ENCODE measurements around the gene BLM.
"Not testable (repeated sequence)": the region's sequence is repeated elsewhere in the genome, so short reads cannot be mapped to it uniquely, and the experiment has no call there.

The BLM gene

GRCh38 chr15:90822204-90822955 is 105.2 kb downstream of the BLM start:
- DNase-seq (ENCODE audit: low spot score), result no peak

GRCh38 chr15:90823455-90823974 is 106.4 kb downstream of the BLM start:
- no peak for DNase-seq (ENCODE audit: low spot score)

DNA sequence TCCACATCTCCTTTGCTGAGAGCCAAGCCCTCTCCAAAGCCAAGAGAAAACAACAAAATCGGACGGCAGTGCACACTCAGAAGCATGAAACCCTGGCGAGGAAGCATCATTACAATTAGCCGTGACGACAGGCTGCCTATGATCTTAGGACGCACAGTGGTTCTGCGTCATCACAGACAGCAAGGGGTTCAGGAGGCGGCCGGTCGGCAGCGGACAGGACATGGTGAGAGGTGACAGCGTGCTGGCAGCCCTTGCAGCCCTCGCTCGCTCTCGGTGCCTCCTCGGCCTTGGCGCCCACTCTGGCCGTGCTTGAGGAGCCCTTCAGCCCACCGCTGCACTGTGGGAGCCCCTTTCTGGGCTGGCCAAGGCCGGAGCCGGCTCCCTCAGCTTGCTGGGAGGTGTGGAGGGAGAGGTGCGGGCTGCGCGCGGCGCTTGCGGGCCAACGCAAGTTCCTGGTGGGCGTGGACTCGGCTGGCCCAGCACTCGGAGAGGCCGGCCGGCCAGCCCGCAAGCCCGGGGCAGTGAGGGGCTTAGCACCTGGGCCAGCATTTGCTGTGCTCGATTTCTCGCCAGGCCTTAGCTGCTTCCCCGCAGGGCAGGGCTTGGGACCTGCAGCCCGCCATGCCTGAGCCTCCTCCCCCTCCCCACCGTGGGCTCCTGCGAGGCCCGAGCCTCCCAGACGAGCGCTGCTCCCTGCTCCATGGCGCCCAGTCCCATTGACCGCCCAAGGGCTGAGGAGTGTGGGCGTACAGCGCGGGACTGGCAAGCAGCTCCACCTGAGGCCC is 108.2 kb downstream of the BLM start:
- DNase-seq (ENCODE audit: low spot score), result not testable (repeated sequence)

DNA sequence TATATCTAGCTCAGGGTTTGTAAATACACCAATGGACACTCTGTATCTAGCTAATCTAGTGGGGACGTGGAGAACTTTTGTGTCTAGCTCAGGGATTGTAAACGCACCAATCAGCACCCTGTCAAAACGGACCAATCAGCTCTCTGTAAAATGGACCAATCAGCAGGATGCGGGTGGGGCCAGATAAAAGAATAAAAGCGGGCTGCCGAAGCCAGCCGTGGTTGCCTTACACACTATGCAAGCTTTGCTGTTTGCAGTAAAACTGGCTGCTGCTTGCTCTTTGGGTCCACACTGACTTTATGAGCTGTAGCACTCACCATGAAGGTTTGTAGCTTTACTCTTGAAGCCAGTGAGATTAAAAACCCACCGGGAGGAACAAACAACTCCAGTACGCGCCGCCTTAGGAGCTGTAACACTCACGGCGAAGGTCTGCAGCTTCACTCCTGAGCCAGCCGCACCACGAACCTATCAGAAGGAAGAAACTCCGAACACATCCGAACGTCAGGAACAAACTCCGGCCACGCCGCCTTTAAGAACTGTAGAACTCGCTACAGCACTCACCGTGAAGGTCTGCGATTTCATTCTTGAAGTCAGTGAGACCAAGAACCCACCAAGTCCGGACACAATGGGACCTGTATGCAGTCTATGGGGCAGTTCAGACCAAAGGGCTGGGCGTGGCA is 109.2 kb downstream of the BLM start:
- not testable (repeated sequence) for DNase-seq (ENCODE audit: low spot score)

DNA sequence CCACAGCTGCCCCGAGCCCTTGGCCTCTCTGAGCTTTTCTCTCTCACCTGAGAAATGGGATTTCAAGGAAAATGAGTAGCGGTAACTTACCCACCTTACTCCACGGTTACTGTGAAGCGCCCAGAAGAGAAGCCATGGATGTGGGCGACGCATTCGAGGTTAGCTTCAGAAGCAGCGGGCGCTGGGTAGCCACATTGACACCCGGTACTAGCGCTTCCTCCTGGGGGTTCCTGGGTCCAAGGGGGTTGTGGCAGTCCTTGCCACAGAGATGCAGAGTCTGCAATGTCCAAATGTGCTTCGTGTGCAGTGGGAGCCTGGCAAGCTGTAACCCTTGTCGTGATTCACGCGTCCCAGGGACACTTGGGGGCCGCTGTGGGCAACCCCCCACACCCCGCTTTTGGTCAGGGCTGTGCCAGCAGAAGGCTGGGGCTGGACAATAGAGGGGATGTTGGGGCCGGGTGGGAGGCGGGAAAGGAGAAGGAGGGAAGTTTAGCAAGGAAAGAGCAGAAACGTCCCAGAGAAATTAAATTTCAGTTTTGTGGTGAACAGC is 109.8 kb downstream of the BLM start:
- DNase-seq (ENCODE audit: low spot score), result no peak

- DNase-seq (ENCODE audit: low spot score), result no peak
Observed at GRCh38 chr15:90828111-90828510, 111.0 kb downstream of the BLM start.

DNA sequence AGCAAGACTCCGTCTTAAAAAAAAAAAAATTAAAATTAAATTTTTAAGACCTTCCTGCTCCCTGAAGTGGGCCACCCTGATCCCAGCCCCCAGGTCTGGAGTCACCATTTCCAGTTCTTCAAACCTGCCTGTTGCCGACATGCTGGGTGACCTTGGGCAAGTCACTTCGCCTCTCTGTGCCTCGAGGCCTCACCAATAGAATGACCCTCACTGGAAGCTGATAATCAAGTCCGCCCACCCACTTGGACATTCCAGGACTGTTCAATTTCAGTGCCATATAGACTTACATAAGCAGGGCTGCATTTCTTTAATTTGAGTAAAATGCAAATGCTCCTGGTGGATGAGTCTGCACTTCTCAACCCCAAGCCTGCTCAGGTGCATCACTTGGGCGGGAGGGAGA is 112.0 kb downstream of the BLM start:
- DNase-seq (ENCODE audit: low spot score), result no peak

DNA sequence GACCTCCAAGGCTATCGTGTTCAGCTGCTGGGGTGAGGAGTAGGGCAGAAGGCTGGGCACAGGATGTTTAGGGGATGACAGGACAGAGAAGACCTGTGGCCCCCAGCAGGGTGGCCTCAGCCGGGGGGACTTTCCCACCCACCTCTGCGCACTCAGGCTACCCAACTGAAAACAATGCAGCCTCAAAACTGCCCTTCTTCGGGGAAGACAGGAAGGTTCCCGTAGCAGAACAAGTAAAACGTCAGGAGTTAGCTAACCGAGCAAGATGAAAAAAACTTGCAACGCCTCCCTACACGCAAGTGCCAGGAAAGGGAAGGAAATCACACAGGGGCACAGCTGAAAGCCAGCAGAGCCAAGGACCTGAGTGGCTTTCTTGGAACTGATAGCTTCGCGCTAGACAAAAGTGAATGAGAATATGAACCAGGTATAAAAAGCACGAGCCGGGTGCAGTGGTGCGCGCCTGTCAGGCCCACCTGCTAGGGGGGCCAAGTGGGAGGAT is 112.8 kb downstream of the BLM start:
- no peak for DNase-seq (ENCODE audit: low spot score)

- no peak for DNase-seq (ENCODE audit: low spot score)
Observed at GRCh38 chr15:90834626-90835025, 117.5 kb downstream of the BLM start.

DNA sequence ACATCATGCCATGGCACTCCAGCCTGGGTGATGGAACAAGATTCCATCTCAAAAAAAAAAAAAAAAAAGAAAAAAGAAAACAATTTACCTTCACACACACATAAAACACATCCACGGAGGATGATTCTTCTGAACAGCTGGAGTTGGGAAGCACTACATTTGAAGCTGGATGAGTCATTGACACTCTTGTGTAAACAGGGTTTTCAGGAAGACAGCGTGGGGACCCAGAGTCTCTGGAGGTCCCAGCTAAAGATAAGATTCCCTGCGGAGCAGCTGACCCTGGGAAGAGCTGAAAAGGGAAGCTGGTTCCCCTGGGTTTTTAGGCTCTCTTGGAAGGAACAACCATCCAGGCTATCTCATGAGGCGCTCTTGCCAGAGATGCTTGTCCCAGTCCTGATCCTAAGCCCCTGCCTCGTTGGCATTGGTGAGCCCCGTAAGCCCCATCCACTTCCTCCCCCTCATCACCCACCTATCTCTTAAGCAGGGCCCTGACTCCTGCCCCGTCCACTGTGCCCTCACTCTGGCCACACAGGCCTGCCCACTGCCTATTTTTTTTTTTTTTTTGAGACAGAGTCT is 119.2 kb downstream of the BLM start:
- no peak for DNase-seq (ENCODE audit: low spot score)

DNA sequence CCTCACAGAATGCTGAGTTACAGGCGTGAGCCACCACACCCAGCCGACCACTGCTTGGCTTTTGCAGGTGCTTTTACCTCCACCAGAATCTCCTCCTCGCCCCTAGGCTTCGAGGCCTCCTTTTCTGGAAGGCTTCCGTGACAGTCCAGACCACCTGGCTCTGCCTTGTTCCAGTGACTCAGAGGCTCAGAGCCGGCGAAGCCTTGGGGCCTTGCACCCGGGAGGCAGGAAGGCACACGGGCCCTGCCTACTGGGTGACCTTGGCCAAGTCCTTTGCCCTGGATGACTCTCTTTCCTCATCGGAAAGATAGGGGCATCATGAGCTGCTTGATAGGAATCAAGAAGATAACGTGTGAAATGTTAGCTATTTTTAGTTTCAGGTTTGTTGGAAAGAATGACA is 119.9 kb downstream of the BLM start:
- DNase-seq (ENCODE audit: low spot score), result no peak

DNA sequence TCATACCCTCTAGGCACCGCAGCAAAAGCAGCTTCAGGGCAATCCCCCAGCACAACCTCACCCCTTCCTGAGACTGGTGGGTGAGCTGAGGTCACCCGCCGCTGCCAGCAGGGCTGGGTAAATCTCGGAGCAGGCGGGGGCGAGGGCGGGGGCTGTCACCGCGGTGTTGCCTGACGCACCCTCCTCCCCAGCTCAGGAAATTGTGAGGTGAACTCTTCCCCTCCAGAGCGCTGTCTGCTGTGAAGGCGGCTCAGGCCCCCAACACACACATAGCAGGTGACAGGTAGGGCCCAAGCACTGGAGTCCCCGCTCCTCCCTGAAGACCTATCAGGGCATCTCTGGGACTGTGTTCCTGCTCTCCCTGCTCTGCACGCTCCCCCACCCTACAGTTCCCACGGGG is 121.0 kb downstream of the BLM start:
- DNase-seq (ENCODE audit: low spot score), result peak; percentile 49

- DNase-seq (ENCODE audit: low spot score), result no peak
Observed at GRCh38 chr15:90838544-90838943, 121.4 kb downstream of the BLM start.

DNA sequence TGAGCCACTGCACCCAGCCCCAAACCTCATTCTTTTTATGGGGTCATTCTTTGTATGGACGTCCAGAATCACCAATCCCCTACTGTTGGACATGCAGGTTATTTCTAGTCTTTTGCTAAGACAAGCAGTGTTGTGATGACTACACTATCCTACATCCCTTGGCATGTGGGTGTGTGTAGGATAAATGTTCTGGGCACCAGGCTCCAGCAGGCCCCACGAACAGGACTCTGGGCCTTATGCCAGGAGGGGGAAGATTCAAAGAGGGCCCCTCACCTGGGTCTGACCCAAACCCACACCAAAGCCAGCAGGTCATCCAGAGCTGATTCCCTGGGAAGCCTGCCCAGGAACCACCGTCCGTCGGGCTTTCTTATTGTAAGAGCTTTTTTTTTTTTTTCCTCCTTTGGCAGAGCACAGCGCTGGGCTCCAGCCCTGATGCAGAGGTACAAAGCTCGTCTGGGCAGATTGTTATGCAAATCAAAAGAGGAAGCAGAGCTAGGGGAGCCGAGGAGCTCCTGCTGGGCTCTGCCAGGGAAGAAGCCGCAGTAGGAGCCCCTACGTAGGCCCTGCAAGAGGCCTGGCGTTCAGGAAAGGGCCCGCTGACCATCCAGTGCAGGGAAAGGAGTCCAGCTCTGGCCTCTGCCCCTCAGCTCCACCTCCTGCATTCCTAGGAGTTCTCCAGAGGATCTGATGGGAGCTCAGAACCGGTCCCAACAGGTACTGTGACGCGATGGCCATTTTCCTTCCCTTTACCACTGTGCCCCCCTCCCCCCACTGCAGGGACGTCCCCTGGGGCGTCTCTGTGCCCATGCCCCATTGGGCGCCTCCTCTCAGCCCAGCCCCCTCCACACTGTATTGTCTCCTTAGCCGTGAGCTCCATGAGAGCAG is 122.3 kb downstream of the BLM start:
- peak; percentile 71 for DNase-seq (ENCODE audit: low spot score)

DNA sequence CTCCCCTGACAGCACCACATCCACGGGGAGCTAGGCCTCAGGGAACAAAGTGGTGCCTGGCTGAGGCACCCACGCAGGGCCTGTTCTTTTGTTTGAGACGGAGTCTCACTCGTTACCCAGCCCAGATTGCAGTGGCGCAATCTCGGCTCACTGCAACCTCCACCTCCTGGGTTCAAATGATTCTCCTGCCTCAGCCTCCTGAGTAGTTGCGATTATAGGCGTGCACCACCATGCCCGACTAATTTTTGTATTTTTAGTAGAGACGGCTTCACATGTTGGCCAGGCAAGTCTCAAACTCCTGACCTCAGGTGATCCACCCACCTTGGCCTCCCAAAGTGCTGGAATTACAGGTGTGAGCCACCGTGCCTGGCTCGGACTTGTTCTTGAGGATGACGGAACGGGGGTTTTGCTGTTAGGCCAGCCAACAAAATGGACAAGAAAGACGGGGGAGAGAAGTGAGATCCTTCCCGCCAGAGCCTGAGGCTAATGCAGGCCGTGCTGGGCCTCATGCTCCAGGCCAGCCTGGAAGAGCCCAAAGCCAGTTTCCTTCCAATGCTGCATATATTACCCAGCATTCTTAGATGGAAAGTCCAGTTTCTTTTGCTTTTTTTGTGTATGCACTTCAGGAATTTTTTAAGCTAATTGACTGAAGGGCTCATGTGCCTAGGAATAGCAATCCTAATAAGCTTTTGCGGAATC is 123.2 kb downstream of the BLM start:
- DNase-seq (ENCODE audit: low spot score), result no peak

- DNase-seq (ENCODE audit: low spot score), result no peak
Observed at GRCh38 chr15:90840954-90841353, 123.8 kb downstream of the BLM start.

DNA sequence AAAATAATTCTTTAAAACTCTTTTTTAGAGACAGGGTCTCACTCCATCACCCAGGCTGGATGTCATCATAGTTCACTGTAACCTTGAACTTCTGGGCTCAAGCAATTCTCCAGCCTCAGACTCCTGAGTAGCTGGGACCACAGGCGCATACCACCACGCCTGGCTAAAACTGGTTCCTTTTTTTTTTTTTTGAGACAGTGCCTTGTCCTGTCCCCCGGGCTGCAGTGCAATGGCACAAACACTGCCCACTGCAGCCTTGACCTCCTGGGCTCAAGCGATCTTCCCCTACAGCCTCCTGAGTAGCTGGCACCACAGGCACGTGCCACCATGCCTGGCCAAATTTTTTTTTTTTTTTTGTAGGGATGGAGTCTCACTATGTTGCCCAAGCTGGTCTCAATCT is 127.5 kb downstream of the BLM start:
- no peak for DNase-seq (ENCODE audit: low spot score)

- DNase-seq (ENCODE audit: low spot score), result no peak
Observed at GRCh38 chr15:90845201-90845949, 128.2 kb downstream of the BLM start.

DNA sequence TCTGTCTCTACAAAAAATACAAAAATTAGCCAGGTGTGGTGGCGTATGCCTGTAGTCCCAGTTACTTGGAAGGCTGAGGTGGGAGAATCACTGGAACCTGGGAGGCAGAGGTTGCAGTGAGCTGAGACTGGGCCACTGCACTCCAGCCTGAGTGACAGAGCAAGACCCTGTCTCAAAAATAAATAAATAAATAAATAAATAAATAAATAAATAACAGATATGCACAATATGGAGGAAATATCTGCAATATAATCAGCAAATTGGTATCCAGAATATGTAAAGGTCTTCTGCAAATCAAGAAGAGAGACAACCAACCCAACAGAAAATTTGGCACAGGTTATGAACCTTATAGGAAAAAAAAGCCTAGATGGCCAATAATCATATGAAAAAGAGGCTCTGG is 132.3 kb downstream of the BLM start:
- not testable (repeated sequence) for DNase-seq (ENCODE audit: low spot score)
